GM19468 (cell line): Measurements from ENCODE around the gene CABLES2.
A peak's percentile ranks its signal among the peaks of the same experiment; 100 is the strongest.

Source experiments
- ATAC-seq: cut with Tn5 transposase; IDR thresholded peaks from one replicate; pipeline ENCODE4 v1.9.1; 2021; ENCODE audit warnings: mild to moderate bottlenecking, moderate library complexity, moderate number of reproducible peaks; ENCODE audit not compliant: unreplicated experiment; ENCODE audit errors: extremely low read depth

The CABLES2 gene

DNA sequence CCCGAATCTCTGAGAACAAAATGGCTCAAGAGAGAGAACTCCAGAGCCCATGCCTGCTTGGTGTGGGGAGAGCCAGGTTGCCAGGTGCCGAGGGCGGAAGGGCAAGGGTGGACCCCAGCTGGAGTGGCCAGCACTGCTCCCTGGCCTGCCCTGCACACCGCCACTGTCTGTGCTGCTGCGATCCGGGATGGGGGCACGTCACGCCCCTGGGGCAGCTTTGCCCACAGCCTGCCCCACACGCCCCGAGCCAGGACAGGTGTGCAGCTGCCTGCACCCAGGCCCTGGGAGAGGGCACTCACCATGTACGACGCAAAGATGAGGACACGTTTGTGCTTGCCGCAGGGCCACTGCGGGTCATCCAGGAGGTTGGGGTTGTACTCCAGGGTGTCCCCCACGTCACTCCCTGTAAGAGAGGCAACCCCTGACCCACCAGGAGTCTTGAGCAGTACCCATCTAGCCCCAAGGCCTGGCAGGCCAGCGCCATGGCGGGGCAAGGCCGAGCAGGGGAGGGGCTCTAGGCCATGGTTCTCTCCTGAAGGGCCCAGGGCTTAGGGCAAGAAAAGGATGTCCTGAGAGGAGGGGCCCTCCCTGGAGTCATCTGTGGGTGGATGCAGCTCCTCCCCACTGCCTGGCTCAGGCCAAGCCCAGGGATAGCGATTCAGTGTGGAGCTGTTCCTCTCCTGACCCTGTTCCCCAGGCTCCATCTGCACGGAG, 14.3 kb downstream of the CABLES2 start:
- ATAC-seq, result no peak

DNA sequence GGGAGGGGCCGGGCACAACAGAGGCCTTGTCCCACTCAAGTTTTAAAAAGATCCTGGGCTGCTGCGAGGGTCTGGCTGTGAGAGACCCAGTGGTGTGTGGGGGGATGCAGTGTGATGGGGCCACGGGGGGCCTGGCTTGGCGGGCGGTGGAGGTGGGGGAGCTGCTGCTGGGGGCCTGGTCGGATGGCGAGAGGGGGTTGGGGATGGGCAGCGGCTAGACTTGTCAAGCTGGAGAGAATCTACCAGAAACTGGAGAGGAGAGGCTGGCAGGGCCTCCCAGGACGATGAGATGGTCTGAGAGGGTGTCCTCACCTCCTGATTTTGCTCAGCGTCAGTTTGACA, 15.0 kb downstream of the CABLES2 start:
- no peak for ATAC-seq

- ATAC-seq, result no peak
Observed at GRCh38 chr20:62391165-62392076, 15.7 kb downstream of the CABLES2 start.

GRCh38 chr20:62390317-62391164, 16.5 kb downstream of the CABLES2 start:
- no peak for ATAC-seq

DNA sequence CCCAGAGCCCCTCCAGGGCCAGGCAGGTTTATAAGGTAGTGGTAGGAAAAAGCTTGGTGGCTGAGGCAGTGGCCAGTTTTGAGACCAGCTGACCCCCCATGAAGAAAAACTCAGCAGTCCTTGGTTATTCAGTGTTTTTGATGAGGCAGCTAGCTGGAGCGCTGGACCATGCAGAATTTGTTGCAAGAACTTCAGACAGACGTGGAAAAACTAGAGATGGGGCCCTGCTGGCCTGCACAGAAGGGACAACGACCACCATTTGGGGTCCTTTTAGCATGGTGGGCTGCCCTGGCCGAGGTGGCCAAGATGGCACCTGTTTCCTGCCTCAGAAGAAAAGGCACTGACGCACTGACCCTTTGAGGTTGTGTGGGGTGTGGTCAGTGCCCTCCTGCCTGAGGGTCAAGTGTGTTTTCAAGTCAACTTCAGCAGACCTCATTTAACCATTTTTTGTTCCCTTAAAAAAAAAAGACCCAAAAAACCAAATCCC, 17.4 kb downstream of the CABLES2 start:
- no peak for ATAC-seq

DNA sequence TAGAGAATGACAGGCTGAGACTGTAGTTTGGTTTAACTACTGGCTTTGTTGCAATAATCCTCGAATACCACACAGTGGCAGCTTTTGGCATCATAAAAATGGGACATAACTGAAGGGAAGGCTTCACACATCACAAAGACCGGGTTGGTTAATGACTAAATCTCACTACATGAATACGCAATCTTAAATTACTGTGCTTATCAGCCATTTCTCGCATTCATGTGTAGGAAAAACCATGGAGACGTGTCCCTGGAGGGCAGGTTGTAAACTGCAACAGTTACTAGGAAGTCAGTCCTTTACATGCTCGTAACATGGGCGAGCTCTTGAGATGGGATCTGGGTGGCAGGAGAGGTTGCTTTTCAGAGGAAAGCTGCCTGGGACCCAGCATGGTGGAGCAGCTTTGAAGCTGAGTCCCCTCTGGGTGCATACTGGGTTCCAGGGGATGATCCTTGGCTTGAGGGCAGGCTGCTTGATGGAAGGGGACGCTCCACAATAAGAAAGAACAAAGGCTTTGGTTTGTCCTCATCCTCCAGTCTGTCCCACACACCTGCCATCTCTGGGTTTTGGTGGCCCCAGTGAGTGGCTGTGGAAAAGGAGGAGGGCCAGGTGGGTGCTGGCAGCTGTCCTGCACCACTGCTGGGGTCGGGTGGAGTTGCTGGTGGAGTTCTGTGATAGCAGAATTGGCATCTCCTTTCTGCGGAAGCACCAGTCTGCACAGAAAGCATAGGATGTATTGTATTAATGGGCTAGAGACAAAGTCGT, 18.1 kb downstream of the CABLES2 start:
- ATAC-seq, result no peak

- ATAC-seq, result no peak
Observed at GRCh38 chr20:62387933-62388635, 19.0 kb downstream of the CABLES2 start.

- no peak for ATAC-seq
Observed at GRCh38 chr20:62387219-62387913, 19.7 kb downstream of the CABLES2 start.

DNA sequence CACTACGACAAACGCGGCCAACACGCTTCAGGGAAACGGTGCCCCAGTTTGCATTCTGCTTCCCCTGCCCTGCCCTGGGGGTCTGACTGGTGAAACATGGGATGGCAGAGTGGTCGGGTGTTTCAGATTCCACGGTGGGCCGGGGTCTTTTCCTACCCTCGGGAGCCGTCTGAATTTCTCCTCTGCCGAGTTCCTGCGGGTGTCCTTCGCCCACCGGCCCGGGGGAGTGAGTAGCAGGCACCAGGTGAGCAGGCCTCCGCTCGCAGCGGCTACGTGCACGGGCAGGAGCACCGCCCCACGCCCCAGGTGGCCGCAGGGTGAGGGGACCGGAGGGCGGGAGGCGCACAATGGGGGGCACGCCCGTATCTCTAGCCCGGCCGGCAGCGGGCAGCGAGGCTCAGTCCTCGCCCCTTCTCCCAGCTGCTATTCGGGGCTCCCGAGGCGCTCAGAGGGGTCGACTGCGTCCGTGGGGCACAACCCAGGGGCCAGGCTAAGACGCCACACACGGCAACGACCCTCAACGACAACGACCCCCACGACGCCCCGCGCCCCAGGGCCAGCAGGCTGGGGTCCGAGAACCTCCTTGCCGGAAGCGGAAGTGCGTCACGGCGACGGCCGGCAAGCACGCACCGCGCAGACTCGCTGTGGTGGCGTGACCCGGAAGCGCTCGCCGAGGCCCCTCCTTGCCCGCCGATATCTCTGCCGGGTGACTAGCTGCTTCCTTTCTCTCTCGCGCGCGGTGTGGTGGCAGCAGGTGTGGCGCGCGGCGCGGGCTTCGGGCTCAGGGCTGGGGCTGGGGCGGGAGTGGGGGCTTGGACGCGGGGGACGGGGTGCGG, 20.5 kb downstream of the CABLES2 start, which contains the start of gene RPS21:
RPS21 (plus strand) TSS at position 721 of the 836 bp plus-strand sequence. CDS start 236 bp downstream, outside the sequence.
- ATAC-seq, result peak; percentile 64

GRCh38 chr20:62382306-62383198, 24.5 kb downstream of the CABLES2 start:
- no peak for ATAC-seq

DNA sequence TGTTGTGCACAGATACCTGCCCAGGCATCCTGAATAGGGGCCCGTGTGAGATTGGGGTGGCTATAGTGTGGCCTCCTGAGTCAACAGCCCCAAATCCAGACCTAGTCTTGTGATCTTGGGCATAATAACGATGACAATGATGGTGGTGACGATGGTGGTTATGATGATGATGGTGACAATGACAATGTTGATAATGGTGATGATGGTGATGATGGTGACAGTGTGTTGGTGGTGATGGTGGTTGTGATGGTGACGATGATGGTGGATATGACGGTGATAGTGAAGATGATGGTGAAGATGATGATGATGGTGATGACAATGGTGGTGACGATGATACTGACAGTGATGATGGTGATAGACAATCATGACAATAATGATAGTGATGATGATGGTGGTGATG, 25.2 kb downstream of the CABLES2 start:
- no peak for ATAC-seq

- no peak for ATAC-seq
Observed at GRCh38 chr20:62381202-62381797, 25.8 kb downstream of the CABLES2 start.

DNA sequence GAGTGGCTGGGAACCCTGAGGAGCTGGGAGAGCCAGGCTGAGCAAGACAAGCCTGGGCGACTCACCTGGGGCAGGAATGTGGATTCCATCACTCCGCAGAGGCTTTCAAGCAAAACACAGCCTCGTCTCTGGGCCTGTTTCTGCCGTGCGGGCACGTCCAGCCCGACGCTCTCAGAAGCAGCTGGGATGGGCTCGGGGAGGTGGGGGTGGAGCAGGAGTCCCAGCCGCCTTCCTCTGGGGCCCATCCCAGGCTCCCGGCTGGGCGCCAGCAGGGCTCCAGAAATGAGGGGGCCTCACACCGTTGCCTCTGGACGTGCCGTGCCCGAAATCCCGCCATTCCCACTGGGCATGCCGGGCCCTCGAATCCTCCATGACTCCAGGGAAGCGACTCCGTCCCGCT, 28.9 kb downstream of the CABLES2 start:
- ATAC-seq, result no peak

DNA sequence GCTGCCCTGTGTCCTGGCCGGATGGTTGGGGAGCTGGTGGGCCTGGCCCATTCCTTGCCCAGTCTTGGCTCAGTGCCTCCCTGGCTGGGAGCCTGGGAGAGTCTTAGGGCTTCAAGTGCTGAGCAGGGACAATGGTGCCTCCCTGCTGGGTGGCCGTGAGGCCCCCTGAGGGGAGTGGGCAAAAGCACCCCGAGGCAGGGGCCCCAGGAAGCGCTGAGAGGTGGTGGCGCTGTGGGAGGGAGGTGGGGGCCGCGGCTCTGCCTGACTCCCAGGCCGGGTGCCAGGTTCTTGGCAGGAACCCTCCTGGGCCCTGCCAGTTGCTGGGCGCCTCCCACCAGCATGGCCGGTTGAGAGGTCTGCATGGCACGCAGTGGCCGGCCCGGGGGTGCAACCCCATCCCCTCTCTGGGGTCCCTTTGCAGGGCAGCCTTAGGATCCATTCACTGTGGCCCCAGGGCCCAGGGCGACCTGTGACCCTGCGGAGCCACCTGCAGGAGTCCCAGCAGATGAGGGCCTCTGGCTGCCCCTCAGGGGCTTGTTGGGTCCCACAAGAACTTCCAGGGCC, 29.4 kb downstream of the CABLES2 start:
- ATAC-seq, result no peak

GRCh38 chr20:62377064-62377461, 30.0 kb downstream of the CABLES2 start:
- no peak for ATAC-seq
